ENCODE measurements around the gene ARHGEF12. TPM values are rescaled to one million over a fixed set of nuclear protein-coding genes. Genes with fewer than 3 reads are reported as not detected.

The ARHGEF12 gene
- total RNA-seq = 62.1 and 95.4 TPM in 2 replicates

GRCh38 chr11:120335908-120336640 is at the start of gene ARHGEF12:
Gene ARHGEF12 (plus strand): TSS chr11:120336413. CDS start chr11:120337244, 831 bp downstream.

GRCh38 chr11:120324932-120325810 is 11.0 kb upstream of the ARHGEF12 start, which contains the start of gene TLCD5:
Gene TLCD5 (plus strand): TSS chr11:120325299. CDS start chr11:120327442, 2,143 bp downstream.

GRCh38 chr11:120511116-120511819 is 175.1 kb downstream of the ARHGEF12 start, which contains the start of gene GRIK4:
Gene GRIK4 (plus strand): TSS chr11:120511748. CDS start chr11:120660319, 148,571 bp downstream.

Small RNAs within 50 kb of the gene (small RNA-seq; reads per million reads assigned to genes)
- 703 reads per million, percentile 99 among the genes with 10 or more reads in this experiment for gene RF00100

Other genes starting within 250 kb of the ARHGEF12 start
- gene TRIM29, start 198.3 kb upstream of the ARHGEF12 start, total RNA-seq = 0.20 and 1.1 TPM in 2 replicates
- 96.8 and 139 TPM in 2 replicates for gene OAF, start 125.4 kb upstream of the ARHGEF12 start, total RNA-seq
- gene POU2F3, start 96.3 kb upstream of the ARHGEF12 start, total RNA-seq = under 0.01 and 0.20 TPM in 2 replicates
- 7.2 and 10.7 TPM in 2 replicates for gene TLCD5, start 11.1 kb upstream of the ARHGEF12 start, total RNA-seq
- not detected in 2 replicates for gene GRIK4, start 175.3 kb downstream of the ARHGEF12 start, total RNA-seq

All from subcutaneous preadipocyte (primary cell).